ENCODE results near the gene UTP3.

DNA sequence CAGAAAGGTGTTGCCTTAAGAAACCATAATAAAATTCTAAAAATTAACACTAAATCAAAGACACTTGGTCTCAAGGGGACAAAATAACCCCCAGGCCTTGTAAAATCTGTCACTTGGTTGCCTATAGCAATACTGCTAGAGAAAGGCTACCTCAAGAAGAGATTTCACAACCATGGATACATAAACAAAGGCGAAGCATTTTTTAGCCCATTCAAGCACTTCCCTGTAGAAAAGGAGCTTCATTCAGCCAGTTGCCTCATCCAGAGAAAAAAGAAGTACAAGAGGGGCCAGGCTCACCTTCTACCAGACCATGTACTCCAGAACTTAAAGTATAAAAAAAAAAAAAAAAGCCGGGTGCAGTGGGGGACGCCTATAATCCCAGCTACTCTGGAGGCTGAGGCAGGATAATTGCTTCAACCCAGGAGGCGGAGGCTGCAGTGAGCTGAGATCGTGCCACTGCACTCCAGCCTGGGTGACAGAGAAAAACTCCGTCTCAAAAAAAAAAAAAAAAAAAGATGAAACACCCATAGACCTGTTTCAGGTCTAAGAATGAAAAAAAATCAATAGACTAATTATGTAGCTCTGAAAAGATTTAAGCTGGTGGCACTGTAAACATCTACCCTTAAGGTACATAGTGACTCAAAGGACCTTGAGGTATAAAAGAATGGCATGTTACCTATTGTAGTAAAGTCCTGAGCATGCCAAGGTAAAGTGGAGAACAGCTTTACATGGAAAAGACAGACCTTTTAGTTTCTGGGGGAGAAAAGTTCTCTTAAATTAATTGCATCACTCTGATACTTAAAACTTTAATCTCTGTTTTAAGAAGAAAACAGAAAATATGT lies 51.4 kb downstream of the UTP3 start:
- no peak for TF ChIP-seq EGR1 (IDR thresholded peaks at IDR 0.05; ENCODE audit: low read depth)
- TF ChIP-seq ZNF274 (IDR thresholded peaks at IDR 0.05; ENCODE audit: low read depth, low read length): no peak
- TF ChIP-seq ZFX (IDR thresholded peaks at IDR 0.05): no peak
- TF ChIP-seq, protein P1, sequence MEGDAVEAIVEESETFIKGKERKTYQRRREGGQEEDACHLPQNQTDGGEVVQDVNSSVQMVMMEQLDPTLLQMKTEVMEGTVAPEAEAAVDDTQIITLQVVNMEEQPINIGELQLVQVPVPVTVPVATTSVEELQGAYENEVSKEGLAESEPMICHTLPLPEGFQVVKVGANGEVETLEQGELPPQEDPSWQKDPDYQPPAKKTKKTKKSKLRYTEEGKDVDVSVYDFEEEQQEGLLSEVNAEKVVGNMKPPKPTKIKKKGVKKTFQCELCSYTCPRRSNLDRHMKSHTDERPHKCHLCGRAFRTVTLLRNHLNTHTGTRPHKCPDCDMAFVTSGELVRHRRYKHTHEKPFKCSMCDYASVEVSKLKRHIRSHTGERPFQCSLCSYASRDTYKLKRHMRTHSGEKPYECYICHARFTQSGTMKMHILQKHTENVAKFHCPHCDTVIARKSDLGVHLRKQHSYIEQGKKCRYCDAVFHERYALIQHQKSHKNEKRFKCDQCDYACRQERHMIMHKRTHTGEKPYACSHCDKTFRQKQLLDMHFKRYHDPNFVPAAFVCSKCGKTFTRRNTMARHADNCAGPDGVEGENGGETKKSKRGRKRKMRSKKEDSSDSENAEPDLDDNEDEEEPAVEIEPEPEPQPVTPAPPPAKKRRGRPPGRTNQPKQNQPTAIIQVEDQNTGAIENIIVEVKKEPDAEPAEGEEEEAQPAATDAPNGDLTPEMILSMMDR (IDR thresholded peaks at IDR 0.05 in 2 of 3, conservative IDR thresholded peaks at IDR 0.05 in 1 of 3; ENCODE audit: borderline replicate concordance in 1 of 3, insufficient read depth in 1 of 3, low read depth in 2 of 3, low read length in 2 of 3): no peak
- TF ChIP-seq CEBPB (IDR thresholded peaks at IDR 0.05; ENCODE audit: low read depth): no peak
- TF ChIP-seq SIN3A (IDR thresholded peaks at IDR 0.05; ENCODE audit: low read depth): no peak
- no peak for TF ChIP-seq POLR2A (IDR thresholded peaks at IDR 0.05; ENCODE audit: borderline replicate concordance, extremely low read depth, insufficient read depth, insufficient read length)

Data from HCT116 (cell line).